IMR-90 (cell line): Measurements from ENCODE around the gene IFI30. TPM values are rescaled to one million over a fixed set of nuclear protein-coding genes. Genes with fewer than 3 reads are reported as not detected.
A peak's percentile ranks its signal among the peaks of the same experiment; 100 is the strongest.

Source experiments
- ATAC-seq: fragments of 200-7000 bp; cut with Tn5 transposase; 2 replicates; pipeline ENCODE4 v1.9.1; 2020; ENCODE audit warnings: low read depth, mild to moderate bottlenecking, moderate library complexity
- BruUV-seq: library from RNA; stranded (reverse); fragments of 400-500 nt; replicated peaks from 2 replicates; lab custom pipeline; 2021; lab: Mats Ljungman, UMichigan
- CTCF ChIA-PET: fragments of 300-600 bp; formaldehyde crosslinking; extraction: SDS; loops from one replicate; lab custom pipeline; 2021; ENCODE audit warnings: antibody characterized with exemption; lab: Yijun Ruan, JAX
- POLR2A ChIA-PET: fragments of 300-600 bp; sonication (Branson Sonifier 250); formaldehyde crosslinking; loops from one replicate; lab custom pipeline; 2022; ENCODE audit warnings: antibody characterized with exemption; ENCODE audit not compliant: unreplicated experiment; lab: Charles Lee
- DNase-seq: peaks from one replicate; pipeline ENCODE4 v3.0.0; 2013
- H2AFZ ChIP-seq: replicated peaks from 2 replicates; pipeline ENCODE3; 2013; ENCODE audit warnings: low read length, mild to moderate bottlenecking; ENCODE audit not compliant: poor library complexity
- H2AK5ac ChIP-seq: 2 replicates; pipeline ENCODE4 v1.6.1; 2013; ENCODE audit warnings: low read depth, low read length, inconsistent platforms
- H2AK9ac ChIP-seq: replicated peaks from 2 replicates; pipeline ENCODE3; 2013; ENCODE audit warnings: mild to moderate bottlenecking, low read depth, low read length, moderate library complexity; ENCODE audit not compliant: poor library complexity
- H2BK120ac ChIP-seq: 2 replicates; pipeline ENCODE4 v1.6.1; 2013; ENCODE audit warnings: low read depth, low read length, inconsistent platforms
- H2BK15ac ChIP-seq: 3 replicates; pipeline ENCODE4 v1.6.1; 2013; ENCODE audit warnings: low read depth, low read length, inconsistent platforms
- H2BK20ac ChIP-seq: 2 replicates; pipeline ENCODE4 v1.6.1; 2013; ENCODE audit warnings: low read depth, mild to moderate bottlenecking, inconsistent platforms, low read length, moderate library complexity
- H2BK5ac ChIP-seq: 2 replicates; pipeline ENCODE4 v1.6.1; 2013; ENCODE audit warnings: mild to moderate bottlenecking, low read depth, low read length, inconsistent platforms; ENCODE audit not compliant: poor library complexity, severe bottlenecking
- H3K14ac ChIP-seq: replicated peaks from 2 replicates; pipeline ENCODE4 v1.6.1; 2013; ENCODE audit warnings: low read depth, low read length, inconsistent platforms
- H3K18ac ChIP-seq: 2 replicates; pipeline ENCODE4 v1.6.1; 2013; ENCODE audit warnings: low read depth, low read length, control low read depth
- H3K23ac ChIP-seq: 2 replicates; pipeline ENCODE4 v1.6.1; 2013; ENCODE audit warnings: low read depth, low read length, inconsistent platforms
- H3K27ac ChIP-seq: 2 replicates; pipeline ENCODE4 v1.5.1; 2013; ENCODE audit warnings: mild to moderate bottlenecking, control low read depth, low read length; ENCODE audit not compliant: insufficient read depth
- H3K27me3 ChIP-seq: 2 replicates; pipeline ENCODE4 v1.6.1; 2013; ENCODE audit warnings: low read length; ENCODE audit not compliant: control insufficient read depth, insufficient read depth
- H3K36me3 ChIP-seq: 2 replicates; pipeline ENCODE4 v1.6.1; 2013; ENCODE audit warnings: low read length, mixed read lengths; ENCODE audit not compliant: control insufficient read depth, insufficient read depth
- H3K4ac ChIP-seq: 2 replicates; pipeline ENCODE4 v1.6.1; 2013; ENCODE audit warnings: low read depth, low read length, inconsistent platforms
- H3K4me1 ChIP-seq: 2 replicates; pipeline ENCODE4 v1.6.1; 2013; ENCODE audit warnings: low read length, mixed read lengths; ENCODE audit not compliant: control insufficient read depth, insufficient read depth
- H3K4me2 ChIP-seq: 2 replicates; pipeline ENCODE4 v1.6.1; 2013; ENCODE audit warnings: low read depth, mild to moderate bottlenecking, control low read depth, low read length, moderate library complexity
- H3K4me3 ChIP-seq: 2 replicates; pipeline ENCODE4 v1.5.1; 2013; ENCODE audit warnings: low read depth, mild to moderate bottlenecking, control low read depth, low read length, moderate library complexity; ENCODE audit not compliant: insufficient read depth
- H3K56ac ChIP-seq: 2 replicates; pipeline ENCODE4 v1.6.1; 2013; ENCODE audit warnings: low read length, inconsistent platforms; ENCODE audit not compliant: insufficient read depth; ENCODE audit errors: extremely low read depth
- H3K79me1 ChIP-seq, 2 experiments: 2 replicates each; pipeline ENCODE4 v1.6.1; 2013; ENCODE audit warnings: low read length in 2 of 2, inconsistent platforms in 1 of 2, low read depth in 1 of 2
- H3K9ac ChIP-seq: 2 replicates; pipeline ENCODE4 v1.6.1; 2013; ENCODE audit warnings: low read depth, low read length, control low read depth
- H3K9me1 ChIP-seq: 2 replicates; pipeline ENCODE4 v1.6.1; 2013; ENCODE audit warnings: low read length, inconsistent platforms; ENCODE audit not compliant: insufficient read depth
- H3K9me3 ChIP-seq: 2 replicates; pipeline ENCODE4 v1.6.1; 2013; ENCODE audit warnings: low read length; ENCODE audit not compliant: control insufficient read depth, insufficient read depth
- H4K20me1 ChIP-seq: 2 replicates; pipeline ENCODE4 v1.6.1; 2013; ENCODE audit warnings: low read length, inconsistent platforms; ENCODE audit not compliant: insufficient read depth
- H4K5ac ChIP-seq: 2 replicates; pipeline ENCODE4 v1.6.1; 2013; ENCODE audit warnings: mild to moderate bottlenecking, low read depth, low read length, control low read depth
- H4K8ac ChIP-seq, 2 experiments: 2 replicates each; pipeline ENCODE4 v1.6.1; 2013; ENCODE audit warnings: low read depth in 2 of 2, low read length in 2 of 2, control low read depth in 1 of 2, inconsistent platforms in 1 of 2
- H4K91ac ChIP-seq: 2 replicates; pipeline ENCODE4 v1.6.1; 2013; ENCODE audit warnings: low read depth, low read length, inconsistent platforms; ENCODE audit not compliant: insufficient read depth
- BHLHE40 ChIP-seq: fragments of 150-350 bp; IDR thresholded peaks from 2 replicates; pipeline ENCODE4 v1.6.1; 2016; ENCODE audit warnings: mild to moderate bottlenecking, low read depth, low read length
- CEBPB ChIP-seq: IDR thresholded peaks from 2 replicates; pipeline ENCODE4 v1.6.1; 2012; ENCODE audit warnings: low read depth, low read length, improper control_type of control experiment
- CHD1 ChIP-seq: IDR thresholded peaks from 2 replicates; pipeline ENCODE4 v1.6.1; 2012; ENCODE audit warnings: low read depth, low read length, improper control_type of control experiment
- FOS ChIP-seq: fragments of 150-350 bp; IDR thresholded peaks from 2 replicates; pipeline ENCODE4 v1.6.1; 2016; ENCODE audit warnings: low read depth, low read length
- MAZ ChIP-seq: IDR thresholded peaks from 2 replicates; pipeline ENCODE4 v1.6.1; 2012; ENCODE audit warnings: low read depth, mild to moderate bottlenecking, low read length, improper control_type of control experiment, moderate library complexity, borderline replicate concordance
- MXI1 ChIP-seq: IDR thresholded peaks from 2 replicates; pipeline ENCODE4 v1.6.1; 2012; ENCODE audit warnings: low read depth, mild to moderate bottlenecking, low read length, moderate library complexity, borderline replicate concordance
- POLR2A ChIP-seq: IDR thresholded peaks from 2 replicates; pipeline ENCODE4 v1.6.1; 2012; ENCODE audit warnings: mild to moderate bottlenecking, low read depth, low read length
- RAD21 ChIP-seq: IDR thresholded peaks from 2 replicates; pipeline ENCODE4 v1.6.1; 2012; ENCODE audit warnings: low read length, improper control_type of control experiment
- RCOR1 ChIP-seq: IDR thresholded peaks from 2 replicates; pipeline ENCODE4 v1.6.1; 2012; ENCODE audit warnings: mild to moderate bottlenecking, low read length, improper control_type of control experiment; ENCODE audit not compliant: insufficient replicate concordance
- RFX5 ChIP-seq: IDR thresholded peaks from 2 replicates; pipeline ENCODE4 v1.8.0; 2012; ENCODE audit warnings: low read depth, mild to moderate bottlenecking, low read length, moderate library complexity
- WGBS, 2 experiments: methylation state at CpG; one replicate each; pipeline versions ENCODE4 v1.1.5 to v1.1.7; 2013; ENCODE audit warnings: missing lambda C conversion rate in 2 of 2; ENCODE audit not compliant: insufficient read length in 1 of 2; ENCODE audit errors: extremely low coverage in 2 of 2; 5-methylcytosine and 5-hydroxymethylcytosine counted together
- dilution Hi-C: fragments of 300-500 bp; cut with HindIII; formaldehyde crosslinking; loops from one replicate; pipeline ENCODE4 v1.14.3; 2018; ENCODE audit warnings: low sequenced_read_pairs; ENCODE audit not compliant: unreplicated experiment
- in situ Hi-C: fragments of 300-500 bp; cut with MboI; formaldehyde crosslinking; loops from 3 replicates; pipeline ENCODE4 v1.14.3; 2019; ENCODE audit warnings: low sequenced_read_pairs, inconsistent platforms, mixed read lengths
- intact Hi-C: fragments of 100-400 bp; cut with micrococcal nuclease; formaldehyde crosslinking; loops from 2 replicates; pipeline ENCODE4 v1.10.0; 2022
- polyA plus RNA-seq, 3 experiments: library from polyadenylated mRNA; depleted of rRNA; stranded (reverse); fragments of >200 nt; gene quantifications; 2 replicates each; pipeline ENCODE4 v1.2.3, GENCODE V29; 2012; ENCODE audit warnings: low replicate concordance in 1 of 3
- total RNA-seq: library from RNA; depleted of rRNA; stranded (reverse); fragments of >200 nt; gene quantifications from 2 replicates; pipeline ENCODE4 v1.2.3, GENCODE V29; 2012
- TF ChIP-seq, protein P1 (sequence below): fragments of 150-350 bp; IDR thresholded peaks from 2 replicates; pipeline ENCODE4 v1.6.1; 2016; ENCODE audit warnings: low read depth, mild to moderate bottlenecking, low read length, moderate library complexity, borderline replicate concordance
- TF ChIP-seq, protein P2 (sequence below): fragments of 150-350 bp; IDR thresholded peaks from 2 replicates; pipeline ENCODE4 v1.6.1; 2017; ENCODE audit warnings: mild to moderate bottlenecking, antibody characterized with exemption, low read length, low read depth
- TF ChIP-seq, protein P3 (sequence below): conservative IDR thresholded peaks from 2 replicates; pipeline ENCODE4 v1.5.1; 2012; ENCODE audit warnings: mild to moderate bottlenecking, low read depth, low read length, improper control_type of control experiment

IFI30 gene
- total and polyA plus RNA-seq, 2 of the 4 experiments (the other 2 are of a cell fraction) = 2.3 TPM

GRCh38 chr19:18192673-18193387 lies 19.2 kb downstream of the IFI30 start, which contains the start of gene MPV17L2:
TSS of gene MPV17L2 (plus strand) at chr19:18193218. CDS start at chr19:18193282, 64 bp downstream.
- 0% methylated on average over 41 of the region's 74 CpGs; no CpG with 5 or more reads in 1 of the 2 experiments for WGBS, 2 experiments
- Histone ChIP-seq H3K14ac (peak within 1 kb of the TSS; percentile 72), H3K4me1 (peaks cover 8% of the 10 kb centered on the region), H3K4me3 (peak within 1 kb of the TSS; percentile 63), H3K23ac (peak within 1 kb of the TSS; percentile 81), H3K9me1 (peaks cover 8% of the 10 kb centered on the region; the same call in 1 of the 2 replicates), H4K8ac (peak within 1 kb of the TSS; percentile 36 to 81; a peak in 3 of 4 replicates), H4K5ac (no peak within 1 kb of the TSS), H3K27me3 (no peaks in the 10 kb centered on the region), H3K18ac (no peak within 1 kb of the TSS), H2BK120ac (no peak within 1 kb of the TSS), H3K79me1 (peaks cover 7 to 15% of the 10 kb centered on the region in 2 experiments; a peak in 3 of 4 replicates), H4K20me1 (peaks cover 8% of the 10 kb centered on the region), H3K9me3 (no peaks in the 10 kb centered on the region), H2AK5ac (peak within 1 kb of the TSS; percentile 24; the same call in 1 of the 2 replicates), H2BK5ac (peak within 1 kb of the TSS; percentile 21), H3K4me2 (peak within 1 kb of the TSS; percentile 90), H3K56ac (peak within 1 kb of the TSS; percentile 63), H3K9ac (peak within 1 kb of the TSS; percentile 50), H4K91ac (peak within 1 kb of the TSS; percentile 52), H2BK15ac (no peak within 1 kb of the TSS), H3K27ac (peak within 1 kb of the TSS; percentile 30), H2AK9ac (peak within 1 kb of the TSS; percentile 77), H2AFZ (peak within 1 kb of the TSS; percentile 97), H3K36me3 (peaks cover 15% of the 10 kb centered on the region), H2BK20ac (no peak within 1 kb of the TSS), H3K4ac (peak within 1 kb of the TSS; percentile 49)
- CTCF ChIA-PET = interaction anchor here (1.3 kb wide), 3 partner anchors 22 to 59 kb away, joined by 4 to 6 read pairs (median 4); no protein-coding TSS in a partner anchor
- dilution Hi-C loops (no loop called here), intact Hi-C loops (loop anchor here (1.0 kb wide), 2 partner anchors 11 to 58 kb away; partner anchors contain the start of gene RAB3A), in situ Hi-C loops (loop anchor here (10.0 kb wide), 2 partner anchors 132 to 222 kb away; partner anchors contain the start of genes LSM4 and SSBP4)
- peak; percentile 100 for DNase-seq
- peak; percentile 93 for ATAC-seq
- POLR2A ChIA-PET = interaction anchor here (0.7 to 2.2 kb wide), 2 partner anchors 10 to 89 kb away, joined by 3 to 5 read pairs; partner anchors contain the start of gene JUND
- no TSS peak for BruUV-seq
- TF ChIP-seq CEBPB (peak; percentile 73), CHD1 (no peak), RCOR1 (no peak), RFX5 (peak; percentile 78), MAZ (peak; percentile 96), MXI1 (peak; percentile 81; the same call in 1 of the 2 replicates), FOS (peak; percentile 79), BHLHE40 (0 out of 2 replicates have a peak, but pooled peaks have one; percentile 32), POLR2A (peak; percentile 80), RAD21 (no peak)
- TF ChIP-seq, protein P1, sequence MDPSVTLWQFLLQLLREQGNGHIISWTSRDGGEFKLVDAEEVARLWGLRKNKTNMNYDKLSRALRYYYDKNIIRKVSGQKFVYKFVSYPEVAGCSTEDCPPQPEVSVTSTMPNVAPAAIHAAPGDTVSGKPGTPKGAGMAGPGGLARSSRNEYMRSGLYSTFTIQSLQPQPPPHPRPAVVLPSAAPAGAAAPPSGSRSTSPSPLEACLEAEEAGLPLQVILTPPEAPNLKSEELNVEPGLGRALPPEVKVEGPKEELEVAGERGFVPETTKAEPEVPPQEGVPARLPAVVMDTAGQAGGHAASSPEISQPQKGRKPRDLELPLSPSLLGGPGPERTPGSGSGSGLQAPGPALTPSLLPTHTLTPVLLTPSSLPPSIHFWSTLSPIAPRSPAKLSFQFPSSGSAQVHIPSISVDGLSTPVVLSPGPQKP = no peak
- TF ChIP-seq, protein P2, sequence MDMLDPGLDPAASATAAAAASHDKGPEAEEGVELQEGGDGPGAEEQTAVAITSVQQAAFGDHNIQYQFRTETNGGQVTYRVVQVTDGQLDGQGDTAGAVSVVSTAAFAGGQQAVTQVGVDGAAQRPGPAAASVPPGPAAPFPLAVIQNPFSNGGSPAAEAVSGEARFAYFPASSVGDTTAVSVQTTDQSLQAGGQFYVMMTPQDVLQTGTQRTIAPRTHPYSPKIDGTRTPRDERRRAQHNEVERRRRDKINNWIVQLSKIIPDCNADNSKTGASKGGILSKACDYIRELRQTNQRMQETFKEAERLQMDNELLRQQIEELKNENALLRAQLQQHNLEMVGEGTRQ = peak; percentile 54
- TF ChIP-seq, protein P3, sequence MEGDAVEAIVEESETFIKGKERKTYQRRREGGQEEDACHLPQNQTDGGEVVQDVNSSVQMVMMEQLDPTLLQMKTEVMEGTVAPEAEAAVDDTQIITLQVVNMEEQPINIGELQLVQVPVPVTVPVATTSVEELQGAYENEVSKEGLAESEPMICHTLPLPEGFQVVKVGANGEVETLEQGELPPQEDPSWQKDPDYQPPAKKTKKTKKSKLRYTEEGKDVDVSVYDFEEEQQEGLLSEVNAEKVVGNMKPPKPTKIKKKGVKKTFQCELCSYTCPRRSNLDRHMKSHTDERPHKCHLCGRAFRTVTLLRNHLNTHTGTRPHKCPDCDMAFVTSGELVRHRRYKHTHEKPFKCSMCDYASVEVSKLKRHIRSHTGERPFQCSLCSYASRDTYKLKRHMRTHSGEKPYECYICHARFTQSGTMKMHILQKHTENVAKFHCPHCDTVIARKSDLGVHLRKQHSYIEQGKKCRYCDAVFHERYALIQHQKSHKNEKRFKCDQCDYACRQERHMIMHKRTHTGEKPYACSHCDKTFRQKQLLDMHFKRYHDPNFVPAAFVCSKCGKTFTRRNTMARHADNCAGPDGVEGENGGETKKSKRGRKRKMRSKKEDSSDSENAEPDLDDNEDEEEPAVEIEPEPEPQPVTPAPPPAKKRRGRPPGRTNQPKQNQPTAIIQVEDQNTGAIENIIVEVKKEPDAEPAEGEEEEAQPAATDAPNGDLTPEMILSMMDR = no peak
